ENCODE data around the gene LRCH2. TPM values are rescaled to one million over a fixed set of nuclear protein-coding genes. Genes with fewer than 3 reads are reported as not detected.

Gene LRCH2
- total RNA-seq, 6 donors from 2014 or later: 2.9 to 9.7 (median 3.5) TPM

- 65 to 95% methylated on average over 2 of the region's 2 CpGs for WGBS, 2 donors
- H3K9me3 ChIP-seq: no peaks in the 10 kb centered on the region
- TF ChIP-seq CTCF (IDR thresholded peaks at IDR 0.05): no peak
- no peak for TF ChIP-seq EP300 (IDR thresholded peaks at IDR 0.05)
- TF ChIP-seq POLR2AphosphoS5 (IDR thresholded peaks at IDR 0.05): no peak
- TF ChIP-seq POLR2A (IDR thresholded peaks at IDR 0.05): no peak
- H3K4me3 ChIP-seq: no peak overlapping the region
- DNase-seq (no peak), ATAC-seq (ENCODE audit: low FRiP score in 2 of 2) (no peak)
- no peaks in the 10 kb centered on the region for H3K36me3 ChIP-seq
- no peaks in the 10 kb centered on the region for H3K27me3 ChIP-seq
- H3K27ac ChIP-seq: no peak overlapping the region
- H3K4me1 ChIP-seq: no peaks in the 10 kb centered on the region
Measured at GRCh38 chrX:115264009-115264408, 30.1 kb upstream of the LRCH2 start.

- DNase-seq (no peak), ATAC-seq (ENCODE audit: low FRiP score in 2 of 2) (no peak)
- H3K9me3 ChIP-seq: no peaks in the 10 kb centered on the region
- no peaks in the 10 kb centered on the region for H3K36me3 ChIP-seq
- TF ChIP-seq EP300 (IDR thresholded peaks at IDR 0.05): no peak
- no peak for TF ChIP-seq POLR2A (IDR thresholded peaks at IDR 0.05)
- TF ChIP-seq CTCF (IDR thresholded peaks at IDR 0.05): no peak
- TF ChIP-seq POLR2AphosphoS5 (IDR thresholded peaks at IDR 0.05): no peak
- WGBS, 2 donors: 67 to 78% methylated on average over 1 to 2 of the region's 2 CpGs
- no peak overlapping the region for H3K27ac ChIP-seq
- no peaks in the 10 kb centered on the region for H3K27me3 ChIP-seq
- H3K4me1 ChIP-seq: no peaks in the 10 kb centered on the region
- no peak overlapping the region for H3K4me3 ChIP-seq
Measured at GRCh38 chrX:115261148-115261547, 27.3 kb upstream of the LRCH2 start.

GRCh38 chrX:115260330-115260729 is 26.4 kb upstream of the LRCH2 start:
- Histone ChIP-seq H3K36me3 (no peaks in the 10 kb centered on the region), H3K9me3 (no peaks in the 10 kb centered on the region), H3K27ac (no peak overlapping the region), H3K4me3 (no peak overlapping the region), H3K4me1 (no peaks in the 10 kb centered on the region), H3K27me3 (no peaks in the 10 kb centered on the region)
- DNase-seq (no peak), ATAC-seq (ENCODE audit: low FRiP score in 2 of 2) (no peak)
- TF ChIP-seq CTCF (IDR thresholded peaks at IDR 0.05): no peak
- TF ChIP-seq POLR2A (IDR thresholded peaks at IDR 0.05): no peak
- no peak for TF ChIP-seq EP300 (IDR thresholded peaks at IDR 0.05)
- no peak for TF ChIP-seq POLR2AphosphoS5 (IDR thresholded peaks at IDR 0.05)
- WGBS, 2 donors: 87 to 100% methylated on average over 3 of the region's 3 CpGs

GRCh38 chrX:115259238-115259875 is 25.5 kb upstream of the LRCH2 start:
- TF ChIP-seq POLR2AphosphoS5 (IDR thresholded peaks at IDR 0.05) (no peak), POLR2A (IDR thresholded peaks at IDR 0.05) (no peak)
- WGBS, 2 donors: 67 to 72% methylated on average over 3 of the region's 3 CpGs
- no peak for ATAC-seq (ENCODE audit: low FRiP score in 2 of 2)
- H3K36me3 ChIP-seq: no peaks in the 10 kb centered on the region
- H3K9me3 ChIP-seq: no peaks in the 10 kb centered on the region
- DNase-seq: no peak
- no peak overlapping the region for H3K27ac ChIP-seq
- H3K4me1 ChIP-seq: no peaks in the 10 kb centered on the region
- H3K27me3 ChIP-seq: no peaks in the 10 kb centered on the region
- H3K4me3 ChIP-seq: no peak overlapping the region

GRCh38 chrX:115257711-115258110 is 23.8 kb upstream of the LRCH2 start:
- H3K4me3 ChIP-seq: no peak overlapping the region
- no peak for DNase-seq
- H3K36me3 ChIP-seq: no peaks in the 10 kb centered on the region
- no peak for TF ChIP-seq CTCF (IDR thresholded peaks at IDR 0.05)
- no peaks in the 10 kb centered on the region for H3K9me3 ChIP-seq
- no peaks in the 10 kb centered on the region for H3K27me3 ChIP-seq
- H3K4me1 ChIP-seq: no peaks in the 10 kb centered on the region
- no peak overlapping the region for H3K27ac ChIP-seq
- ATAC-seq (ENCODE audit: low FRiP score in 2 of 2): no peak
